GM19324 (cell line): ENCODE results near the gene SLC12A6.
A peak's percentile ranks its signal among the peaks of the same experiment; 100 is the strongest.
"Not testable (repeated sequence)": the region's sequence is repeated elsewhere in the genome, so short reads cannot be mapped to it uniquely, and the experiment has no call there.

ENCODE experiments used
- ATAC-seq: cut with Tn5 transposase; IDR thresholded peaks from one replicate; pipeline ENCODE4 v1.9.1; 2021; ENCODE audit warnings: mild to moderate bottlenecking, moderate library complexity; ENCODE audit not compliant: unreplicated experiment, low FRiP score

The SLC12A6 gene

DNA sequence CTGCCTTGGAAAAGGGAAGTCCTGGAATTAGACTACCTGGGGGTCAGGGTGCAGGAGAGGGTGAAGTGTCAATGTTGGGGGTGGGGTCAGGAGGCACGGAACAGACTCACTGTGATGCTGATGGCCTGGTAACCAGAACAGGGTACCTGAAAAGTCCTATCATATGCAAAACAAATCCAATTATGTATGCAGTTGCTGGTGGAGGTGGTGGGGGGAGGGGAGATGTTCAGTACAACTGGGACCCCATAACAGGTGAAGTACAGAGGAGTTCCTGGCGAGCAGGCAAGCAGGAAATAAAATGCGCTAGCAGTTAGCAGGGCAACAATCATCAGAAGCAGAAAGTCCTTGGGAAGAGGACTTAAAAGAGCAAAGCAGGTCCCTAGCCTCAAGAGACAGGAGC is 123.4 kb downstream of the SLC12A6 start:
- no peak for ATAC-seq

DNA sequence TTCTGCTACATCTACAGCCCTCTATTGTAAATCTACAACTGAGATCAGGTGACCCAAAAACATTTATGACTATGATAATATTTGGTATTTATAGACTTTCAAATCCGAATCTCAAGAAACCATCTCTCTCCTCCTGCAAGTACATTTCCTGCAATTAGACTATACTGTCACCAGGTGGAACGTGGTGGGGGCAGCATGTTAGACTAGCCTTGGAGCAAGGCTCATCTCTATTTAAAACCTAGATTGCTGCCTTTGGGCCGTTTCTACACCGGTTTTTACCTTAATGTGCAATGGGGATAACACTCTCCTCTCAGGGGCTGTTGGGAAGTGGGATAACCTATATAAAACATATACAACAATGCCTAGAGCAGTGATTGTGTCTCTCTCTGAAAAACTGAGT is 123.9 kb downstream of the SLC12A6 start:
- no peak for ATAC-seq

DNA sequence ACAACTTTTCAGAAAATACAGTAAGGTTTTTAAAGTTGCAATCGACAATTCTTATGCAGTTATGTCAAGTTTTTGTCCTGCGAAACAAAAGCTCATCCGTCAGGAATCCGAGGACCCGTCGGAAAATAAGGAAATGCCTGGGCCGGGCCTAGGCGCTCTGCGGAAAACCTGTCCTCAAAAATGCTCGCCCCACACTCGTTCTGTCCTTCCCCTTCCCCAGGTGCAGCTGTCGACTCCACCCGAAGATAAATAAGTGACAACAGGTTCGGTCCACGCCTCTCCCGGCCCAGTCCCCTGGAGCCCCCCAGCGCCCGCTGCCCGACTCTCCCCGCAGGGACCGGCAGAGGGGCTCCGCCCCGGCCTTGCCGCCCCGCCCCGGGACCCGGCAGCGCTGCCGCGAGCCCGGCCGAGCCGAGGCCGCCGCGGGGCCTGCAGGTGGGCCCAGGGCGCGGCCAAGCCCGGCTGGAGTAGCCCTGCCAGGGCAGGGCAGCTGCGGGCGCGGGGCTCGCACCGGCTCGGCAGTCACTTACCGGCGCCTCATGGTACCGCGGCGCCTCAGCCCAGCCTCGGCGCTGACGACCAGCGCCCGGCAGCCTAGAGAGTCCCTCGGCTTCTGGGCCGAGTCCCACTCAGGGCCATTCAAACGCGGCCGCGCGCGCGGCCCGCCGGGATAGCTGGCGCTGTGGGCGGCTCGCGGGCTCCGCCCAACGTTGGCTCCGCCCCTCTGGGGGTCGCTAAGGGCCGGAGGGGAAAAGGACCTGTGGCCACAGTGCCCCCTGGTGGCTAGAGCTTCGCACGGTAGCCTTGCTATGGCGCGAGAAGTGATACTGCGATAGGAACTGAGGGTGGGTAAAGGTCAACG is 127.9 kb downstream of the SLC12A6 start, which contains the start of gene KATNBL1:
Gene KATNBL1 (minus strand): TSS at position 676 of the 862 bp plus-strand sequence. CDS start 46,420 bp downstream, outside the sequence.
- ATAC-seq: peak; percentile 89

DNA sequence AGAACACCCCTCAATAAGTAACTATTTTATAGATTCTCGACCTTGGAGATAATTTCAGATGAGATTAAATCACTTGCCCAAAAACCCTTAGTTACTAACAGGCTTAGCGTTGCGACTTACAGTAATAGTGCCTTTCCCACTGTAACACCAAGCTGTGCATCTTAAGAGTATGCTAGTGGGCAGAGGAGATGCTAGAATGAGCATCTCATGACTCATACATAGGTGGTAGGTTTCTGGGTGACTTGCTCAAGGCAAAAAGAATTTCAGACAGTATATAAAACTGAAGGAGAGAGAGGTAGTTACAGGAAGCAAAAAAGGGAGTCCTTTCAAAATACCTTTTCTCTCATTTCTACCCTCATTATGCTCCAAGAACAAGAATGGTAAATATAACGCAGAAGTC is 131.6 kb downstream of the SLC12A6 start:
- ATAC-seq: no peak

DNA sequence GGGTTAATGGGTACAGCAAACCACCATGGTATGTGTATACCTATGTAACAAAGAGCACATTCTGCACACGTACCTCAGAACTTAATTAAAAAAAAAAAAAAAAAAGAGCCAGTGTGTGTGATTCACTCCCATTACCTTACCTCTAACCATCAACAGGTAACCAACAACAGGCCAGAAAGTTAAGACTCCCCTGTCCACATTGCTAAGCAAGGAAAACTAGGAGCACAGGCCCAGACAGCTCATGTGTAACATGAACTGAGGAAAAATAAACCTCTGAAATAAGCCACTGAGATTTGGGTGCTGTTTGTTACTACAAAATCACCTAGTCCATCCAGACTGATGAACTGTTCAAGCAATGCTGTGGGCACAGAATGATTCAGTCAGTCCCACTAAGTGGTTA is 133.6 kb downstream of the SLC12A6 start:
- no peak for ATAC-seq

DNA sequence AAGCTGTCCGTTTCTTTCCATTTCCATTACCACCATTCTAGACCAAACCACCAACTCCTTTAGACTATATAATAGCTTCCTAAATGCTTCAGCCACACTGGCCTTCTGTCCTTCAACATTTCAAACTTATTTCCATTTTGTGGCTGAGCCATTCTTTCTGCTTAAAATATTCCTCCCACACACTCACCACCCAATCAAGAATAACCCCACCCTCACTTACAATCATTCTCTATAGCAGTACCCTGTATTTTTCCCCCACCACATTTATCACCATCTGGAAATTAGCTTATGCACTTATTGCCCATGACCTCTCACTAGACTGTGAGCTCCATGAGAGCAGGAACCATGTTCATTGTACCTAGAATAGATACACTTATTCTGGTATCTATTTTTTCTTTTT is 134.3 kb downstream of the SLC12A6 start:
- no peak for ATAC-seq

DNA sequence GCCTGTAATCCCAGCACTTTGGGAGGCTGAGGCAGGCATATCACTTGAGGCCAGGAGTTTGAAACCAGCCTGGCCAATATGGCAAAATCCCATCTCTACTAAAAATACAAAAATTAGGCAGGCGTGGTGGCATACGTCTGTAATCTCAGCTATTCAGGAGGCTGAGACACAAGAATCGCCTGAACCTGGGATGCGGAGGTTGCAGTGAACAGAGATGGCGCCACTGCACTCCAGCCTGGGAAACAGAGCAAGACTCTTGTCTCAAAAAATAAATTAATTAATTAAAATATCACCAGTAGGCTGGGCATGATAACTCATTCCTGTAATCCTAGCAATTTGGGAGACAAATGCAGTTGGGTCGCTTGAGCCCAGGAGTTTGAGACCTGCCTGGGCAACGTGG is 144.3 kb downstream of the SLC12A6 start:
- ATAC-seq: not testable (repeated sequence)

DNA sequence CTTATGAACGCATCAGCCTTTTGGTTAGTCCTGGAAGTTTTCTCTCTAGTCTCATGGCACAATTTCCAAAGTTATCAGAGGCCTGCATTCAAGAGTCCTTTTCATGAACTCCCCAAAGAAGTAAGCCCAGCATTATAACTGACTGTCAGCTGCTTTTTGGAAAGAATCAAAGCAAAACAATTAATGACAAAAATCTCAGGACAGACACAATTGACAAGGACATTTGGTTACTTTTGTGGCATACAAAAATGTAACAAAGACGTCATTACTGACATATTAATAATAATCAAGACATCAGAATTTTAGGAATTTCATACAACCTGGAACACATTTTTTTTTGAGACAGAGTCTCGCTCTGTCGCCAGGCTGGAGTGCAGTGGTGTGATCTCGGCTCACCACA is 148.9 kb downstream of the SLC12A6 start:
- no peak for ATAC-seq

DNA sequence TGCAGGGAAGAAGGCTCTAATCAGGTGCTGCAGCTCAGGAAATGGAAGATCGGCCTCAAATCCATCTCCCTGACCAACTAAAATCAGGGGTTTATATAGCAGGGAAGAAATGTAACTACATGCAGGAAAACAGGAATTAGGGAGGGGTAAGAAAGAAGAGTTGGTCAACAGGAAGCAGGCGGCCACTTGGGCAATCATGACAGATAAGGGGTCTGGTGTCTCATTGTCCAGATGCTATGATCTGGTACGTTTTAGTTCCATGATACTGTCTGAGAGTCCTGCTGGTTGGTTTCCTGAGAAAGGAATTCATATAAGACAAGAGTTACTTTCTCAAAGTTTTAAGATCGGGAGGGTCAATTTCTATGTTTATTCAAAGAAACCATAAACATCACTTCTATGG is 151.9 kb downstream of the SLC12A6 start:
- no peak for ATAC-seq

DNA sequence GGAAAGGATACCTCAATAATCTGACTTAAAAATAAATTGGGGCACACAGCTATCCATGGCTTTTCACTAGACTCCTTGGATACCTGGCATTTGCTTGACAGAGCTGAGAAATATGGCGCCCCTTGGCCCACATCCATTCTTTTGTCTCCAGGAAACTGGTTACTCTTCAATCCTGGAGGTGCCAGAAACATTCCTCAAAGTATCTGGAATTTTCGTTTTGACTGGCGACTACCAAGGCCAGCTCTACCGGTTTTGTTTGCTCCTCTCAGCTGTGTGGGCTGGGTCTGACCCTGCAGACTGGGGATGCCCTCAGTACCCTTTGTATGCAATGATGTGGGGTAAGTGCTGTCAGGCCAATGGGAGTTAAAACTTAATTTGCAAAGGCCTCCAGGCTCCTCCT is 154.6 kb downstream of the SLC12A6 start:
- no peak for ATAC-seq
